NB4 (cell line): ENCODE results near the gene APIP.

ENCODE experiments used
- DNase-seq: peaks from one replicate; pipeline ENCODE4 v3.0.0; 2010; ENCODE audit warnings: low read depth
- H3K4me3 ChIP-seq: one replicate; pipeline ENCODE4 v1.5.1; 2011; ENCODE audit warnings: mild to moderate bottlenecking, low read depth, low read length, moderate library complexity
- CTCF ChIP-seq: IDR thresholded peaks from one replicate; pipeline ENCODE4 v1.5.1; 2012; ENCODE audit warnings: low read depth, low read length
- MAX ChIP-seq: IDR thresholded peaks from 2 replicates; pipeline ENCODE4 v1.6.1; 2011; ENCODE audit warnings: low read depth, low read length
- MYC ChIP-seq: IDR thresholded peaks from 2 replicates; pipeline ENCODE4 v1.6.1; 2011; ENCODE audit warnings: low read depth, low read length
- POLR2A ChIP-seq: IDR thresholded peaks from 2 replicates; pipeline ENCODE4 v1.6.1; 2011; ENCODE audit warnings: mild to moderate bottlenecking; ENCODE audit not compliant: insufficient read length; ENCODE audit errors: extremely low read depth

The APIP gene

GRCh38 chr11:34851916-34852315 lies 64.3 kb downstream of the APIP start:
- TF ChIP-seq POLR2A: no peak
- no peak for TF ChIP-seq CTCF
- TF ChIP-seq MAX: no peak
- no peak for TF ChIP-seq MYC
- H3K4me3 ChIP-seq: no peak overlapping the region
- no peak for DNase-seq

GRCh38 chr11:34850334-34850733 lies 65.8 kb downstream of the APIP start:
- no peak for DNase-seq
- no peak overlapping the region for H3K4me3 ChIP-seq
- TF ChIP-seq MYC (no peak), MAX (no peak), CTCF (no peak), POLR2A (no peak)

GRCh38 chr11:34846467-34846866 lies 69.7 kb downstream of the APIP start:
- no peak for DNase-seq
- H3K4me3 ChIP-seq: no peak overlapping the region
- TF ChIP-seq MYC: no peak
- no peak for TF ChIP-seq POLR2A
- no peak for TF ChIP-seq MAX
- TF ChIP-seq CTCF: no peak

- TF ChIP-seq MYC (no peak), MAX (no peak), POLR2A (no peak), CTCF (no peak)
- no peak overlapping the region for H3K4me3 ChIP-seq
- DNase-seq: no peak
These were observed 71.6 kb downstream of the APIP start for GRCh38 chr11:34844463-34845112.

- DNase-seq: no peak
- no peak overlapping the region for H3K4me3 ChIP-seq
- no peak for TF ChIP-seq MYC
These were observed 72.9 kb downstream of the APIP start for GRCh38 chr11:34843271-34843670.

- H3K4me3 ChIP-seq: no peak overlapping the region
- DNase-seq: peak; percentile 85
- TF ChIP-seq MYC (no peak), POLR2A (no peak), MAX (no peak), CTCF (peak; percentile 84)
These were observed 75.3 kb downstream of the APIP start for GRCh38 chr11:34840736-34841386.
